OCI-LY7 (cell line): ENCODE data around the gene TRAPPC1. TPM values are rescaled to one million over a fixed set of nuclear protein-coding genes. Genes with fewer than 3 reads are reported as not detected.

ENCODE experiments used
- BruUV-seq: library from RNA; stranded (reverse); fragments of 400-500 nt; replicated peaks from 2 replicates; lab custom pipeline; 2021; lab: Mats Ljungman, UMichigan
- CTCF ChIA-PET: fragments of 300-600 bp; sonication (Branson Sonifier 250); formaldehyde crosslinking; loops from one replicate; lab custom pipeline; 2022; ENCODE audit warnings: antibody characterized with exemption; ENCODE audit not compliant: unreplicated experiment; lab: Charles Lee
- POLR2A ChIA-PET: fragments of 300-600 bp; sonication (Branson Sonifier 250); formaldehyde crosslinking; loops from one replicate; lab custom pipeline; 2022; ENCODE audit warnings: antibody characterized with exemption; lab: Charles Lee
- DNase-seq: peaks from one replicate; pipeline ENCODE4 v3.0.0-alpha.2; 2015; ENCODE audit warnings: low spot score
- H2AFZ ChIP-seq: fragments of 200-600 bp; sonication (generic), shearing (Covaris generic); 2 replicates; pipeline ENCODE4 v1.6.1; 2014; ENCODE audit warnings: mild to moderate bottlenecking, antibody characterized with exemption, low read length, moderate library complexity
- H3K27ac ChIP-seq: fragments of 200-600 bp; sonication (generic); 2 replicates; pipeline ENCODE4 v1.5.1; 2014; ENCODE audit warnings: mixed run types, low read depth, mild to moderate bottlenecking, moderate library complexity, low read length, inconsistent platforms; ENCODE audit not compliant: poor library complexity, severe bottlenecking
- H3K36me3 ChIP-seq: fragments of 200-600 bp; sonication (generic); 2 replicates; pipeline ENCODE4 v1.6.1; 2014; ENCODE audit warnings: mild to moderate bottlenecking, antibody characterized with exemption, low read length, moderate library complexity, mixed read lengths; ENCODE audit not compliant: insufficient read depth
- H3K4me1 ChIP-seq: fragments of 200-600 bp; sonication (generic); 2 replicates; pipeline ENCODE4 v1.5.1; 2014; ENCODE audit warnings: mild to moderate bottlenecking, low read length; ENCODE audit not compliant: insufficient read depth, poor library complexity, severe bottlenecking
- H3K4me2 ChIP-seq: fragments of 200-600 bp; sonication (generic); 2 replicates; pipeline ENCODE4 v1.6.1; 2014; ENCODE audit warnings: mild to moderate bottlenecking, low read length
- H3K4me3 ChIP-seq: fragments of 200-600 bp; sonication (generic); 2 replicates; pipeline ENCODE4 v1.5.1; 2014; ENCODE audit warnings: mild to moderate bottlenecking, low read depth, low read length; ENCODE audit not compliant: poor library complexity, severe bottlenecking
- H3K79me2 ChIP-seq: fragments of 200-600 bp; sonication (generic); 2 replicates; pipeline ENCODE4 v1.6.1; 2016; ENCODE audit warnings: low read depth, mild to moderate bottlenecking, low read length, moderate library complexity, mixed read lengths; ENCODE audit not compliant: insufficient read depth
- H3K9me2 ChIP-seq: fragments of 200-600 bp; sonication (generic); 2 replicates; pipeline ENCODE4 v1.6.1; 2016; ENCODE audit warnings: mild to moderate bottlenecking, low read length, mixed read lengths; ENCODE audit not compliant: insufficient read depth
- H3K9me3 ChIP-seq: fragments of 200-600 bp; sonication (generic); 2 replicates; pipeline ENCODE4 v1.6.1; 2014; ENCODE audit warnings: mild to moderate bottlenecking, mixed run types, low read length, mixed read lengths
- H4K20me1 ChIP-seq: fragments of 200-600 bp; sonication (generic); 2 replicates; pipeline ENCODE4 v1.6.1; 2014; ENCODE audit warnings: mild to moderate bottlenecking, antibody characterized with exemption, low read length, moderate library complexity, mixed read lengths; ENCODE audit not compliant: insufficient read depth
- CTCF ChIP-seq: fragments of 200-600 bp; sonication (generic); conservative IDR thresholded peaks from 2 replicates; pipeline ENCODE4 v1.5.1; 2014; ENCODE audit warnings: mild to moderate bottlenecking, antibody characterized with exemption, low read length, moderate library complexity, mixed read lengths
- EZH2phosphoT487 ChIP-seq: fragments of 200-600 bp; sonication (generic); IDR thresholded peaks from 2 replicates; pipeline ENCODE4 v1.6.1; 2018; ENCODE audit warnings: low read depth, borderline replicate concordance, mild to moderate bottlenecking, mixed run types, antibody characterized with exemption, low read length, moderate library complexity, mixed read lengths
- intact Hi-C: fragments of 100-400 bp; cut with micrococcal nuclease; formaldehyde crosslinking; loops from one replicate; pipeline ENCODE4 v1.10.0; 2022; ENCODE audit not compliant: unreplicated experiment
- total RNA-seq, 2 experiments: library from RNA; depleted of rRNA in 1 of 2; stranded (reverse); fragments of >200 nt in 1 of 2; shearing (Covaris generic) in 1 of 2; gene quantifications; 2 replicates each; pipeline ENCODE4 v1.2.3, GENCODE V29; 2014 to 2022

Gene TRAPPC1
- total RNA-seq, 2 experiments from 2014 or later, result 40.2 to 150 TPM

GRCh38 chr17:7940743-7941142 is 9.0 kb upstream of the TRAPPC1 start:
- no peak for DNase-seq
- Histone ChIP-seq H3K36me3 (peaks cover 91% of the 10 kb centered on the region), H3K9me2 (no peaks in the 10 kb centered on the region), H3K79me2 (no peaks in the 10 kb centered on the region), H3K27ac (no peak overlapping the region), H3K9me3 (no peaks in the 10 kb centered on the region), H3K4me1 (no peaks in the 10 kb centered on the region), H3K4me2 (no peak overlapping the region), H2AFZ (no peak overlapping the region), H4K20me1 (no peaks in the 10 kb centered on the region), H3K4me3 (no peak overlapping the region)
- intact Hi-C loops, result no loop called here
- ChIA-PET CTCF (no interaction called here), POLR2A (no interaction called here)
- TSS peak; percentile 61 for BruUV-seq
- TF ChIP-seq CTCF (no peak), EZH2phosphoT487 (no peak)

- Histone ChIP-seq H3K4me3 (no peak overlapping the region), H3K27ac (no peak overlapping the region), H3K4me1 (no peaks in the 10 kb centered on the region), H3K36me3 (peaks cover 90% of the 10 kb centered on the region), H3K9me2 (no peaks in the 10 kb centered on the region), H3K79me2 (no peaks in the 10 kb centered on the region), H3K9me3 (no peaks in the 10 kb centered on the region), H2AFZ (no peak overlapping the region), H3K4me2 (no peak overlapping the region), H4K20me1 (no peaks in the 10 kb centered on the region)
- no TSS peak for BruUV-seq
- POLR2A ChIA-PET, result no interaction called here
- no peak for DNase-seq
- CTCF ChIA-PET, result no interaction called here
- intact Hi-C loops, result no loop called here
- TF ChIP-seq EZH2phosphoT487, result no peak
- no peak for TF ChIP-seq CTCF
Observed at GRCh38 chr17:7940034-7940433, 8.3 kb upstream of the TRAPPC1 start.

GRCh38 chr17:7935859-7936258 is 4.1 kb upstream of the TRAPPC1 start:
- intact Hi-C loops, result no loop called here
- BruUV-seq, result no TSS peak
- no peak for DNase-seq

More at GRCh38 chr17:7935859-7936258, 4.1 kb upstream of the TRAPPC1 start:
- H3K9me3 ChIP-seq, result no peaks in the 10 kb centered on the region
- no peak overlapping the region for H2AFZ ChIP-seq
- no peaks in the 10 kb centered on the region for H4K20me1 ChIP-seq
- H3K4me3 ChIP-seq, result no peak overlapping the region
- TF ChIP-seq EZH2phosphoT487, result no peak
- TF ChIP-seq CTCF, result no peak
- H3K4me2 ChIP-seq, result no peak overlapping the region
- peaks cover 28% of the 10 kb centered on the region for H3K79me2 ChIP-seq
- ChIA-PET CTCF (no interaction called here), POLR2A (no interaction called here)
- no peaks in the 10 kb centered on the region for H3K9me2 ChIP-seq
- H3K36me3 ChIP-seq, result peaks cover 63% of the 10 kb centered on the region
- no peak overlapping the region for H3K27ac ChIP-seq
- peaks cover 23% of the 10 kb centered on the region for H3K4me1 ChIP-seq
